AG09309 (cell line): ENCODE results near the gene ABHD12B.

Source experiments
- DNase-seq: peaks from one replicate; pipeline ENCODE4 v3.0.0-alpha.2; 2010; ENCODE audit warnings: low read depth
- H3K4me3 ChIP-seq: 2 replicates; pipeline ENCODE4 v1.5.1; 2011; ENCODE audit warnings: mild to moderate bottlenecking, low read depth, low read length, moderate library complexity; ENCODE audit not compliant: control insufficient read depth
- TF ChIP-seq, protein P1 (sequence below): IDR thresholded peaks from 2 replicates; pipeline ENCODE4 v1.5.1; 2011; ENCODE audit warnings: mild to moderate bottlenecking, low read depth, low read length, inconsistent platforms; ENCODE audit not compliant: insufficient read depth, control insufficient read depth; ENCODE audit errors: missing control alignments

Gene ABHD12B

DNA sequence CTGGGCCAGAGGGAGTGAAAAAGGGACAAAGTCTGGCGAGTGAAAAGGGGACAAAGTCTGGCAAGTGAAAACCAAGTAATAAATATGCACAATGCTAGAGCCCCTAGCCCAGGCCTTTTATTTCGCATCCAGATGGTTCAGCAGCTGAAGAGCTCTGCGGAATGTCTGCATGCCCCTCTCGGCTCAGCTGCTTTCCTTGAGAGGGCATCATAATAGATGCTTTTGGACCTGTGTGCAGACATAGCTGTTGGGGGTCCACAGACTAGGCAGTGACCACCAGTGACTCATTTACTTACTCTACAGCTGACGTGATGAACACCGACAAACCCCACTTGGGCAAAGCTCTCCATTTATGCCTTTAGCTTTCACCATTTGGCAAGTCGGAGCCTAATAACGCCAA, 45.2 kb upstream of the ABHD12B start:
- no peak for DNase-seq
- no peak overlapping the region for H3K4me3 ChIP-seq
- TF ChIP-seq, protein P1, sequence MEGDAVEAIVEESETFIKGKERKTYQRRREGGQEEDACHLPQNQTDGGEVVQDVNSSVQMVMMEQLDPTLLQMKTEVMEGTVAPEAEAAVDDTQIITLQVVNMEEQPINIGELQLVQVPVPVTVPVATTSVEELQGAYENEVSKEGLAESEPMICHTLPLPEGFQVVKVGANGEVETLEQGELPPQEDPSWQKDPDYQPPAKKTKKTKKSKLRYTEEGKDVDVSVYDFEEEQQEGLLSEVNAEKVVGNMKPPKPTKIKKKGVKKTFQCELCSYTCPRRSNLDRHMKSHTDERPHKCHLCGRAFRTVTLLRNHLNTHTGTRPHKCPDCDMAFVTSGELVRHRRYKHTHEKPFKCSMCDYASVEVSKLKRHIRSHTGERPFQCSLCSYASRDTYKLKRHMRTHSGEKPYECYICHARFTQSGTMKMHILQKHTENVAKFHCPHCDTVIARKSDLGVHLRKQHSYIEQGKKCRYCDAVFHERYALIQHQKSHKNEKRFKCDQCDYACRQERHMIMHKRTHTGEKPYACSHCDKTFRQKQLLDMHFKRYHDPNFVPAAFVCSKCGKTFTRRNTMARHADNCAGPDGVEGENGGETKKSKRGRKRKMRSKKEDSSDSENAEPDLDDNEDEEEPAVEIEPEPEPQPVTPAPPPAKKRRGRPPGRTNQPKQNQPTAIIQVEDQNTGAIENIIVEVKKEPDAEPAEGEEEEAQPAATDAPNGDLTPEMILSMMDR = no peak

DNA sequence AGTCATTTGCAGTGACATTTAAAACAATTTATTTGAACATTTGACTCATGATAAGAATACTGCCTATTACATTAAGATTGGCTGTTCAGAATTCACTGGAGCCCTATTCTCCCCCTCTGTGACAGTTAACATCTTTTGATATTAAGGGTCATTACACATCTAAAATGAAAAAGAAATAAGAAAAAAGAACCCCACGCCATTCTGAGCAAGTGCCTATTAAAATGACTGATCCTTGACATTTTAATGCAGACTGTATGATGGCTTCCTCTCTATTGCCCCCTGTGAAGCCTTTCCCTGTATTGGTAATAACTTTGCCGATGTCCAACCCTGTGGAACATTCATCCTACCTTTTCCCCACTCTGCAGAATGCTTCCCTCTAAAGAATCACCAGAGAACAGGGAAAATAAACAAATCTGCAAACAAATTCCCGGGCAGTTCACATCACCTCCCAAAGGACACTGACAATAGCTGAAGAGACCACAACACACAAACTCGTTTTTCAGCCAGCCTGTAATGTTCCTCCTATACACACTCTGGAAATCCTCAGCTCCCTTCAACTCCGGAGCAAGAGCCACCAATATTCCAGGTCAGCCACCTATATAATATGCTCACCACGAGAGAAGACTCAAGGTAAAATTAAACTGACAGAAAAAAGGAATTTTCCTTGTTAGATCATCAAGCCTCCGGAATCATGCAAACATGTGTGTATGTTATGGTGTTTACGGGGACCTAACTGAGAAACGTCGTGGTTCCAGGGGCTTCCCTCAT, 42.9 kb upstream of the ABHD12B start:
- H3K4me3 ChIP-seq = no peak overlapping the region
- TF ChIP-seq, protein P1 = no peak

DNA sequence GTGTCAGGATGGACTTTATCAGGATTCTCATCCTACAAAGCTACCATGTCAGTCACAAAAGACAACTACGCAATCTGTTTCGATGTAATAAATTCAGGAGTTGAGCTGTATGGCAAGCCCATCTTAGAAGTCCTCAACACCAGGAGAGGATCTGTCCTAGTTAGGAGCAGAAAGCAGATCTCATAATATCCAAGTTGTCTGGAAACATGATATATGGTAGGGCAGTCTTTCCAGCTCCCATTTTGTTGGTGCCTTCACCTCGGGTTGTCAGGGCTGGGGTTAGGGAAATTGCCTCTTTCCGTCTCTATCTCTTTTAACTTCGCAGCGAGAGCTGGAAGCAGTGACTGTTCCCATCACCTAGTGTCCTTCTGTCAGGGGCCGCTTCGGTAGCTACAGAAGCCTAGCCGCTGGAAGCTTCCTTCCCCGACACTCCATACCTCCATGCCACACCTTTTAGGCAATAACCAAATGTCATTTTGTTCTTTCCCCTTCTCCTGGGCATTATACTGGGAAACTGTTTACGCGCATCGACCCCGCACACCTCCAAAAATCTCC, 42.3 kb upstream of the ABHD12B start:
- H3K4me3 ChIP-seq = peak overlapping the region; percentile 55
- TF ChIP-seq, protein P1 = no peak
- no peak for DNase-seq

More for the DNA sequence above, 42.9 kb upstream of the ABHD12B start:
- no peak for DNase-seq

DNA sequence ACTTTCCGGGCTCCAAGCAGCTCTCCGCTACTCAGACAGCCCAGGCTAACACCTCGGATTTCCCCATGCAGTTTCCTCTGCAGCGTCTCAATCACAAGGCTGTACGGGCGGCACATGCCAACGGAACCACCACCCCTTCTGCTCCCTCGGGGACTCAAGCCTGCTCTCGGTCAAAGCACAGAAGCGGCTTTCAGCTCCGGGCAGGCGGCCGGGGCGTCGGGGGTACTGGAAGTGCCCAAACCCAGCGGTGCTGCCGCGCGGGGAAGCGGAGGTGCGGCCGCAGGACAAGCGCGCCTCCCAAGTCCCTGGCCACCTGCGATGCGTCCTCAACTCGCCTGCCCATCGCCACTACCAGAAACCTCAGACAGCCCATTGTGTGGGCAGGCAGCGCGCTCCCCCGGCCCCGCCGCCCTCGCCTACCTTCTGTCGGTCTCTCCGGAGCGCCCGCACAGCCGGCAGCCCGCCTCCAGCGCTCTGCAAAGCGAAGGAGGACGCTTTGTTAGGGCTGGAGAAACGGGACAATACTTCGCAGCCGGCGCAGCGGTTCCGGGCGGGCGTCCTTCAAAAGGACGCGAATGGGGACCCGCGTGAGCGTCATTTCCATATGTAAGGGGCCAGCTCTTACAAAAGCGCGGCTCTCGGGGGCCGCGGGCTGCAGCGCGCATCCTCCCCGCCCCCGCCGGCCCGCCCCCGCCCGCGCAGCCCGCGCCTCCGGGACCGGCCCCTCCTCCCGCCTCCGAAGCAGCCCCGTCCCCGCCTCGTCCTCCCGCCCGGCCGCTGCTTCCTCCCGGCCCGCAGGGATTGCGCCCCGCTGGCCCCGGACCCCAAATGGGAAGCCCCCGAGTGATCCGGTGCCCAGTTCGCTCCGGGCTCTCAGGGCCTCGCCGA, 41.6 kb upstream of the ABHD12B start:
- no peak for DNase-seq
- TF ChIP-seq, protein P1 = no peak

DNA sequence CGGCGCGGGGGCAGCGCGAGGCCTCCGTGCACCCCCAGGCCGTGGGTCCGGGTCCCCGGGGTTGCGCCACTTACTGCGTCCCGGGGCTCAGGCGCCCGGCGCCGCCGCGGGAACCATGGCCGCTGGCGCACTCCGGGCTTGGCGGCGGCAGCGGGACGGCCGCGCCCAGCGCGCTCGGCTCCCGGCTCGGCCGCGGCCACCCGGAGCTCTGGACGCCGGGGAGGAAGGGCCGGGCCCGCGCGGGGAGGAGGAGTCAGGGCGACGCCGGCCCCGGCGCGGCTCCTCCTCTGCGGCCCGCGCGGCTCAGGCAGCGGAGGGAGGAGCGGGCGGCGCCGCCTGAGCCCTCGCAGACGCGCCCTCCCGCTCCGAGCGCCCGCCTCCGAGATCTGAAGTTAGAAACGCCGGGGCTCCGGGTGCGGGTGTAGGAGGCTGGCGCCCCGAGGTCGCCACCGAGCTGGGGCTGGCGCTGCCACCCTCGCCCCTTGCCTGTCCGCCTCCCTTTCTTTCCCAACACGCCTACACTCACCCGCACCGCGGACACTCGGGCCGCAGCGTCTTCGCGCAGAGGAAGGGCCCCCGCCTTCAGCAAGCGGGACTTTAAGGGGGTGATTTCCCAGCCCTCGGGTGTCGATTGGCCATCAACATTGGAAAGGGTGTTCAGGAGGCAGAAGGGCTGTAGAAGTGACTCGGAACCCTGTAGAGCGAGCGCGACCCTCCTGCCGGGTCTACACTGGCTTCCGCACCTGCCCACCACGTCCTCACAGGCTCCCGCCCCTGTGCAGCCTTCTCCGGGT, 40.7 kb upstream of the ABHD12B start, which contains the start of gene NIN:
TSS of gene NIN (minus strand) at position 231 of the 794 bp plus-strand sequence. CDS start 9,106 bp downstream, outside the sequence.
- TF ChIP-seq, protein P1 = no peak
- DNase-seq = no peak
- peak within 1 kb of the TSS; percentile 89 for H3K4me3 ChIP-seq

More for the DNA sequence above, 41.6 kb upstream of the ABHD12B start:
- H3K4me3 ChIP-seq = peak overlapping the region; percentile 55
